Erythroblast (primary cell): ENCODE results near the gene PTCHD4.

Source experiments
- DNase-seq, 2 experiments: peaks; one replicate each; lab custom pipeline; 2025; lab: John Stamatoyannopoulos, UW
- GATA1 ChIP-seq: IDR thresholded peaks from 2 replicates; pipeline ENCODE4 v1.6.1; 2011; ENCODE audit warnings: low read depth, mild to moderate bottlenecking, control low read depth, low read length, moderate library complexity
- POLR2A ChIP-seq: IDR thresholded peaks from 2 replicates; pipeline ENCODE4 v1.6.1; 2011; ENCODE audit warnings: mild to moderate bottlenecking, low read length

PTCHD4 gene

GRCh38 chr6:48085131-48085741 is 25.8 kb downstream of the PTCHD4 start:
- no peak for DNase-seq
- TF ChIP-seq POLR2A (no peak), GATA1 (no peak)

GRCh38 chr6:48084201-48084600 is 26.8 kb downstream of the PTCHD4 start:
- DNase-seq, result no peak
- TF ChIP-seq GATA1, result no peak

GRCh38 chr6:48080227-48081009 is 30.6 kb downstream of the PTCHD4 start:
- TF ChIP-seq GATA1 (no peak), POLR2A (no peak)
- DNase-seq, result no peak

GRCh38 chr6:48078120-48078519 is 32.9 kb downstream of the PTCHD4 start:
- TF ChIP-seq POLR2A (no peak), GATA1 (no peak)
- DNase-seq, result no peak

- DNase-seq, result no peak
- TF ChIP-seq GATA1, result no peak
- TF ChIP-seq POLR2A, result no peak
Observed at GRCh38 chr6:48075181-48075580, 35.8 kb downstream of the PTCHD4 start.

GRCh38 chr6:48073976-48074767 is 36.8 kb downstream of the PTCHD4 start:
- no peak for TF ChIP-seq GATA1
- no peak for TF ChIP-seq POLR2A
- no peak for DNase-seq

- DNase-seq, result no peak
- TF ChIP-seq POLR2A, result no peak
- TF ChIP-seq GATA1, result no peak
Observed at GRCh38 chr6:48071833-48072232, 39.2 kb downstream of the PTCHD4 start.

GRCh38 chr6:48069280-48069679 is 41.7 kb downstream of the PTCHD4 start:
- TF ChIP-seq GATA1 (no peak), POLR2A (no peak)
- no peak for DNase-seq

- no peak for DNase-seq
- TF ChIP-seq GATA1, result no peak
- no peak for TF ChIP-seq POLR2A
Observed at GRCh38 chr6:48068278-48069251, 42.4 kb downstream of the PTCHD4 start.

- TF ChIP-seq GATA1 (no peak), POLR2A (no peak)
- no peak for DNase-seq
Observed at GRCh38 chr6:48067886-48068277, 43.1 kb downstream of the PTCHD4 start.

GRCh38 chr6:48067148-48067712 is 43.8 kb downstream of the PTCHD4 start:
- no peak for DNase-seq
- no peak for TF ChIP-seq GATA1

GRCh38 chr6:48061265-48061990 is 49.6 kb downstream of the PTCHD4 start:
- TF ChIP-seq POLR2A, result no peak
- TF ChIP-seq GATA1, result no peak
- DNase-seq, result no peak
